Breast epithelium (tissue), 3 donors: Measurements from ENCODE around the gene CAMSAP2.

Source experiments
- CTCF ChIP-seq, 3 donors: fragments of 450-650 bp; IDR thresholded peaks; one replicate each; pipeline ENCODE4 v1.5.1; 2016 to 2017; ENCODE audit warnings: antibody characterized with exemption in 3 of 3, mild to moderate bottlenecking in 3 of 3, moderate library complexity in 3 of 3
- POLR2A ChIP-seq: fragments of 450-650 bp; IDR thresholded peaks from one replicate; pipeline ENCODE4 v1.6.1; 2016; ENCODE audit warnings: antibody characterized with exemption, mild to moderate bottlenecking, moderate library complexity

- TF ChIP-seq CTCF (IDR thresholded peaks at IDR 0.05) (no peak), POLR2A (no peak)
These were observed 95.7 kb downstream of the CAMSAP2 start for GRCh38 chr1:200834383-200834782.
